ENCODE data around the gene FCHO2.

DNA sequence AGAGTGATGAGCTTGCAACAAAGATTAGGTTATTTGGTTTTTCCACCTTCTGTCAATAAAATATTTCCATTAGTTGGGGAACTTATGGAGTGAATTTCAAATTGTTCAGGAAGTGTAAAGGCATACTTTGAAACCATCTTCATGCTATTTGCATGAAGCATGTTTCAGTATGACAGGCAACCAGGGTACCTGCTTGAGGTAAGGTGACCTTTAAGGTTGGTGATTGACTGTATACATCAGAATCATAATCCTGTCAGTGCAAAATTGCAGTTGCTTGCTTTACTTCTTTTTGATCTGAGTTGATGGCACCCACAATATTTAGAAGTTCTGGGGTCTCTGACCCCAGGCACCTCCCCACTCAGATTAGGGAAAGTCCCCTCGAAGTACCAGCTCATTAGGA is 138.6 kb downstream of the FCHO2 start:
- TF ChIP-seq, protein P1, sequence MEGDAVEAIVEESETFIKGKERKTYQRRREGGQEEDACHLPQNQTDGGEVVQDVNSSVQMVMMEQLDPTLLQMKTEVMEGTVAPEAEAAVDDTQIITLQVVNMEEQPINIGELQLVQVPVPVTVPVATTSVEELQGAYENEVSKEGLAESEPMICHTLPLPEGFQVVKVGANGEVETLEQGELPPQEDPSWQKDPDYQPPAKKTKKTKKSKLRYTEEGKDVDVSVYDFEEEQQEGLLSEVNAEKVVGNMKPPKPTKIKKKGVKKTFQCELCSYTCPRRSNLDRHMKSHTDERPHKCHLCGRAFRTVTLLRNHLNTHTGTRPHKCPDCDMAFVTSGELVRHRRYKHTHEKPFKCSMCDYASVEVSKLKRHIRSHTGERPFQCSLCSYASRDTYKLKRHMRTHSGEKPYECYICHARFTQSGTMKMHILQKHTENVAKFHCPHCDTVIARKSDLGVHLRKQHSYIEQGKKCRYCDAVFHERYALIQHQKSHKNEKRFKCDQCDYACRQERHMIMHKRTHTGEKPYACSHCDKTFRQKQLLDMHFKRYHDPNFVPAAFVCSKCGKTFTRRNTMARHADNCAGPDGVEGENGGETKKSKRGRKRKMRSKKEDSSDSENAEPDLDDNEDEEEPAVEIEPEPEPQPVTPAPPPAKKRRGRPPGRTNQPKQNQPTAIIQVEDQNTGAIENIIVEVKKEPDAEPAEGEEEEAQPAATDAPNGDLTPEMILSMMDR (IDR thresholded peaks at IDR 0.05) = no peak
- TF ChIP-seq POLR2A (IDR thresholded peaks at IDR 0.05) = no peak

Measured in body of pancreas (tissue), 4 donors.